Peyer's patch (tissue), 4 donors: ENCODE data around the gene RNF222. TPM values are rescaled to one million over a fixed set of nuclear protein-coding genes. Genes with fewer than 3 reads are reported as not detected.

Experiments
- DNase-seq, 3 donors: peaks; one replicate each; pipeline ENCODE4 v3.0.0-alpha.2; 2017 to 2019
- H3K27ac ChIP-seq, 4 donors: fragments of 200-600 bp; sonication (generic); one replicate each; pipeline ENCODE4 v1.5.1; 2016 to 2019
- H3K27me3 ChIP-seq, 2 donors: fragments of 200-600 bp; sonication (generic); one replicate each; pipeline ENCODE4 v1.5.1; 2019
- H3K36me3 ChIP-seq, 3 donors: fragments of 200-600 bp; sonication (generic); one replicate each; pipeline ENCODE4 v1.5.1; 2016 to 2019
- H3K4me1 ChIP-seq, 4 donors: fragments of 200-600 bp; sonication (generic); one replicate each; pipeline ENCODE4 v1.5.1; 2016 to 2019
- H3K4me3 ChIP-seq, 4 donors: fragments of 200-600 bp; sonication (generic); 1 replicate in 3 of 4; 2 replicates in 1 of 4; pipeline ENCODE4 v1.5.1; 2016 to 2019; ENCODE audit warnings: mild to moderate bottlenecking in 1 of 4
- H3K9me3 ChIP-seq, 4 donors: fragments of 200-600 bp; sonication (generic); one replicate each; pipeline ENCODE4 v1.5.1; 2016 to 2019; ENCODE audit warnings: mild to moderate bottlenecking in 1 of 4
- CTCF ChIP-seq, 6 experiments: fragments of 450-650 bp in 4 of 6; fragments of 200-600 bp in 2 of 6; sonication (generic) in 1 of 6; IDR thresholded peaks; one replicate each; pipeline ENCODE4 v1.5.1; 2017 to 2019; ENCODE audit warnings: antibody characterized with exemption in 6 of 6, mild to moderate bottlenecking in 3 of 6, moderate library complexity in 1 of 6
- POLR2A ChIP-seq, 2 donors: fragments of 450-650 bp; IDR thresholded peaks; one replicate each; pipeline ENCODE4 v1.5.1; 2017; ENCODE audit warnings: antibody characterized with exemption in 2 of 2, mild to moderate bottlenecking in 2 of 2, moderate library complexity in 2 of 2
- total RNA-seq, 4 donors: library from RNA; depleted of rRNA; stranded (reverse); fragments of >200 nt; gene quantifications; one replicate each; pipeline ENCODE4 v1.1.0, GENCODE V29; 2016

RNF222 gene
- total RNA-seq, 4 donors from 2014 or later: not detected

GRCh38 chr17:8368193-8368592 is 29.4 kb downstream of the RNF222 start:
- TF ChIP-seq POLR2A (IDR thresholded peaks at IDR 0.05) (no peak), CTCF (IDR thresholded peaks at IDR 0.05) (no peak)
- Histone ChIP-seq H3K27me3 (no peaks in the 10 kb centered on the region), H3K4me3 (no peak overlapping the region), H3K9me3 (no peaks in the 10 kb centered on the region), H3K27ac (no peak overlapping the region), H3K4me1 (no peaks in the 10 kb centered on the region), H3K36me3 (peaks cover 0 to 36% (median 0%) of the 10 kb centered on the region in 3 donors)
- DNase-seq: no peak

- Histone ChIP-seq H3K36me3 (peaks cover 0 to 31% (median 0%) of the 10 kb centered on the region in 3 donors), H3K27me3 (no peaks in the 10 kb centered on the region), H3K4me1 (no peaks in the 10 kb centered on the region), H3K4me3 (no peak overlapping the region), H3K9me3 (no peaks in the 10 kb centered on the region), H3K27ac (no peak overlapping the region)
- DNase-seq: no peak
- no peak for TF ChIP-seq POLR2A (IDR thresholded peaks at IDR 0.05)
- TF ChIP-seq CTCF (IDR thresholded peaks at IDR 0.05): no peak
These were observed 31.4 kb downstream of the RNF222 start for GRCh38 chr17:8366231-8366630.

- peaks cover 0 to 22% (median 0%) of the 10 kb centered on the region in 3 donors for H3K36me3 ChIP-seq
- H3K27me3 ChIP-seq: no peaks in the 10 kb centered on the region
- H3K4me3 ChIP-seq: no peak overlapping the region
- no peak for TF ChIP-seq CTCF (IDR thresholded peaks at IDR 0.05)
- no peak for TF ChIP-seq POLR2A (IDR thresholded peaks at IDR 0.05)
- H3K4me1 ChIP-seq: no peaks in the 10 kb centered on the region
- DNase-seq: no peak
- no peaks in the 10 kb centered on the region for H3K9me3 ChIP-seq
- no peak overlapping the region for H3K27ac ChIP-seq
These were observed 32.5 kb downstream of the RNF222 start for GRCh38 chr17:8365143-8365542.

GRCh38 chr17:8362651-8363332 is 34.8 kb downstream of the RNF222 start:
- H3K9me3 ChIP-seq: no peaks in the 10 kb centered on the region
- H3K27ac ChIP-seq: no peak overlapping the region
- no peaks in the 10 kb centered on the region for H3K27me3 ChIP-seq
- peaks cover 0 to 4% (median 0%) of the 10 kb centered on the region in 4 donors for H3K4me1 ChIP-seq
- H3K4me3 ChIP-seq: no peak overlapping the region
- no peaks in the 10 kb centered on the region for H3K36me3 ChIP-seq
- DNase-seq: no peak
- TF ChIP-seq POLR2A (IDR thresholded peaks at IDR 0.05) (no peak), CTCF (IDR thresholded peaks at IDR 0.05) (no peak)

GRCh38 chr17:8360751-8361150 is 36.9 kb downstream of the RNF222 start:
- no peak overlapping the region for H3K27ac ChIP-seq
- H3K4me3 ChIP-seq: no peak overlapping the region
- no peak for DNase-seq
- peaks cover 0 to 4% (median 0%) of the 10 kb centered on the region in 4 donors for H3K4me1 ChIP-seq
- H3K9me3 ChIP-seq: no peaks in the 10 kb centered on the region
- TF ChIP-seq POLR2A (IDR thresholded peaks at IDR 0.05) (no peak), CTCF (IDR thresholded peaks at IDR 0.05) (no peak)
- H3K27me3 ChIP-seq: no peaks in the 10 kb centered on the region
- H3K36me3 ChIP-seq: no peaks in the 10 kb centered on the region
